Neural cell (in vitro differentiated cells): Measurements from ENCODE around the gene SYNPO2.
"Not testable (repeated sequence)": the region's sequence is repeated elsewhere in the genome, so short reads cannot be mapped to it uniquely, and the experiment has no call there.

Experiments
- EP300 ChIP-seq: fragments of 450-650 bp; conservative IDR thresholded peaks from 2 replicates; pipeline ENCODE4 v1.6.1; 2014; ENCODE audit warnings: antibody characterized with exemption, mild to moderate bottlenecking, moderate library complexity; ENCODE audit not compliant: poor library complexity, severe bottlenecking
- EZH2 ChIP-seq: fragments of 200-600, 300-800 bp; shearing (Covaris generic), sonication (generic); IDR thresholded peaks from 2 replicates; pipeline ENCODE4 v1.6.1; 2014; ENCODE audit warnings: antibody characterized with exemption, low read length, borderline replicate concordance, mild to moderate bottlenecking; ENCODE audit not compliant: insufficient read depth, poor library complexity, severe bottlenecking
- MXI1 ChIP-seq: fragments of 450-650 bp; conservative IDR thresholded peaks from 2 replicates; pipeline ENCODE4 v1.6.1; 2014; ENCODE audit warnings: antibody characterized with exemption, mild to moderate bottlenecking; ENCODE audit not compliant: poor library complexity, severe bottlenecking
- SMC3 ChIP-seq: fragments of 450-650 bp; conservative IDR thresholded peaks from 2 replicates; pipeline ENCODE4 v1.6.1; 2014; ENCODE audit warnings: antibody characterized with exemption, mild to moderate bottlenecking, moderate library complexity; ENCODE audit not compliant: poor library complexity
- TAF1 ChIP-seq: IDR thresholded peaks from 2 replicates; pipeline ENCODE4 v1.6.1; 2012; ENCODE audit warnings: low read depth
- TF ChIP-seq, protein P1 (sequence below): fragments of 450-650 bp; IDR thresholded peaks from 2 replicates; pipeline ENCODE4 v1.5.1; 2014; ENCODE audit warnings: antibody characterized with exemption, mild to moderate bottlenecking, moderate library complexity; ENCODE audit not compliant: poor library complexity, severe bottlenecking
- TF ChIP-seq, protein P2 (sequence below): IDR thresholded peaks from 2 replicates; pipeline ENCODE4 v1.6.1; 2012; ENCODE audit warnings: borderline replicate concordance

DNA sequence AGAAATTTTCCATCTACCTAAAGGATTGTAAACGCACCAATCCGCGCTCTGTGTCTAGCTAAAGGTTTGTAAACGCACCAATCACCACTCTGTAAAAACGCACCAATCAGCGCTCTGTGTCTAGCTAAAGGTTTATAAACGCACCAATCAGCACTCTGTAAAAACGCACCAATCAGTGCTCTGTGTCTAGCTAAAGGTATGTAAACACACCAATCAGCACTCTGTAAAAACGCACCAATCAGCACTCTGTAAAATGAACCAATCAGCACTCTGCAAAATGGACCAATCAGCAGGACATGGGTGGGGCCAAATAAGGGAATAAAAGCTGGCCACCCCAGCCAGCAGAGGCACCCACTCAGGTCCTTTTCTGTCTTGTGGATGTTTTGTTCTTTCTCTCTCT is 10.1 kb upstream of the SYNPO2 start:
- not testable (repeated sequence) for TF ChIP-seq EP300, SMC3, EZH2, TAF1, MXI1
- TF ChIP-seq, protein P1, sequence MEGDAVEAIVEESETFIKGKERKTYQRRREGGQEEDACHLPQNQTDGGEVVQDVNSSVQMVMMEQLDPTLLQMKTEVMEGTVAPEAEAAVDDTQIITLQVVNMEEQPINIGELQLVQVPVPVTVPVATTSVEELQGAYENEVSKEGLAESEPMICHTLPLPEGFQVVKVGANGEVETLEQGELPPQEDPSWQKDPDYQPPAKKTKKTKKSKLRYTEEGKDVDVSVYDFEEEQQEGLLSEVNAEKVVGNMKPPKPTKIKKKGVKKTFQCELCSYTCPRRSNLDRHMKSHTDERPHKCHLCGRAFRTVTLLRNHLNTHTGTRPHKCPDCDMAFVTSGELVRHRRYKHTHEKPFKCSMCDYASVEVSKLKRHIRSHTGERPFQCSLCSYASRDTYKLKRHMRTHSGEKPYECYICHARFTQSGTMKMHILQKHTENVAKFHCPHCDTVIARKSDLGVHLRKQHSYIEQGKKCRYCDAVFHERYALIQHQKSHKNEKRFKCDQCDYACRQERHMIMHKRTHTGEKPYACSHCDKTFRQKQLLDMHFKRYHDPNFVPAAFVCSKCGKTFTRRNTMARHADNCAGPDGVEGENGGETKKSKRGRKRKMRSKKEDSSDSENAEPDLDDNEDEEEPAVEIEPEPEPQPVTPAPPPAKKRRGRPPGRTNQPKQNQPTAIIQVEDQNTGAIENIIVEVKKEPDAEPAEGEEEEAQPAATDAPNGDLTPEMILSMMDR: not testable (repeated sequence)
- TF ChIP-seq, protein P2, sequence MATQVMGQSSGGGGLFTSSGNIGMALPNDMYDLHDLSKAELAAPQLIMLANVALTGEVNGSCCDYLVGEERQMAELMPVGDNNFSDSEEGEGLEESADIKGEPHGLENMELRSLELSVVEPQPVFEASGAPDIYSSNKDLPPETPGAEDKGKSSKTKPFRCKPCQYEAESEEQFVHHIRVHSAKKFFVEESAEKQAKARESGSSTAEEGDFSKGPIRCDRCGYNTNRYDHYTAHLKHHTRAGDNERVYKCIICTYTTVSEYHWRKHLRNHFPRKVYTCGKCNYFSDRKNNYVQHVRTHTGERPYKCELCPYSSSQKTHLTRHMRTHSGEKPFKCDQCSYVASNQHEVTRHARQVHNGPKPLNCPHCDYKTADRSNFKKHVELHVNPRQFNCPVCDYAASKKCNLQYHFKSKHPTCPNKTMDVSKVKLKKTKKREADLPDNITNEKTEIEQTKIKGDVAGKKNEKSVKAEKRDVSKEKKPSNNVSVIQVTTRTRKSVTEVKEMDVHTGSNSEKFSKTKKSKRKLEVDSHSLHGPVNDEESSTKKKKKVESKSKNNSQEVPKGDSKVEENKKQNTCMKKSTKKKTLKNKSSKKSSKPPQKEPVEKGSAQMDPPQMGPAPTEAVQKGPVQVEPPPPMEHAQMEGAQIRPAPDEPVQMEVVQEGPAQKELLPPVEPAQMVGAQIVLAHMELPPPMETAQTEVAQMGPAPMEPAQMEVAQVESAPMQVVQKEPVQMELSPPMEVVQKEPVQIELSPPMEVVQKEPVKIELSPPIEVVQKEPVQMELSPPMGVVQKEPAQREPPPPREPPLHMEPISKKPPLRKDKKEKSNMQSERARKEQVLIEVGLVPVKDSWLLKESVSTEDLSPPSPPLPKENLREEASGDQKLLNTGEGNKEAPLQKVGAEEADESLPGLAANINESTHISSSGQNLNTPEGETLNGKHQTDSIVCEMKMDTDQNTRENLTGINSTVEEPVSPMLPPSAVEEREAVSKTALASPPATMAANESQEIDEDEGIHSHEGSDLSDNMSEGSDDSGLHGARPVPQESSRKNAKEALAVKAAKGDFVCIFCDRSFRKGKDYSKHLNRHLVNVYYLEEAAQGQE: not testable (repeated sequence)
